ENCODE measurements around the gene DEPDC7.

DNA sequence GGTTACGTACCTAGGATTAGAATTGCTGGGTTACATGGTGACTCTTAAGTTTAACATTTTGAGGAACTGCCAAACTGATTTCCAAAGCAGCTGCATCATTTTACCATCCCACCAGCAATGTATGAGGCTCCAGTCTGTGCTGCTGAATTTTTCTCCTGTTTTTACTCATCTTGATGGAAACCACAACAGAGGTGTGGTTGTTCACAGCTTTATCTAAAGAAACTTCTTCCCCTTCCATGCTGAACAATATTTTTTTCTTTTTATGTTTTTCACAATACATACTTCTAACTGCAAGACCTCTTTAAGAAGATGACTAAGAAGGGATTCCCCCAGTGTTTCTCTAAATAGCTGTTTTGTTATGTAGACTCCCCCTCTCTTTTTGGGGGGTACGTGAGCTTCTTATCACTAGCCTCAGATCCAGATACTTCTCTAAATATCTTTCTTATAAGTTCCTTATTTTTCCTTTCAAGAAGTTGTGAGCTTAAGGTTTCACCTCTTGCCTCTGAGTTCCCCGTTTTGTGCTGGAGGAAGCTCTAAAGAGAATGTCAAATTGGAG is 47.7 kb downstream of the DEPDC7 start:
- TF ChIP-seq MYNN (tag by site-specific recombination; IDR thresholded peaks at IDR 0.05; ENCODE audit: borderline replicate concordance) = no peak
- TF ChIP-seq, protein P1, sequence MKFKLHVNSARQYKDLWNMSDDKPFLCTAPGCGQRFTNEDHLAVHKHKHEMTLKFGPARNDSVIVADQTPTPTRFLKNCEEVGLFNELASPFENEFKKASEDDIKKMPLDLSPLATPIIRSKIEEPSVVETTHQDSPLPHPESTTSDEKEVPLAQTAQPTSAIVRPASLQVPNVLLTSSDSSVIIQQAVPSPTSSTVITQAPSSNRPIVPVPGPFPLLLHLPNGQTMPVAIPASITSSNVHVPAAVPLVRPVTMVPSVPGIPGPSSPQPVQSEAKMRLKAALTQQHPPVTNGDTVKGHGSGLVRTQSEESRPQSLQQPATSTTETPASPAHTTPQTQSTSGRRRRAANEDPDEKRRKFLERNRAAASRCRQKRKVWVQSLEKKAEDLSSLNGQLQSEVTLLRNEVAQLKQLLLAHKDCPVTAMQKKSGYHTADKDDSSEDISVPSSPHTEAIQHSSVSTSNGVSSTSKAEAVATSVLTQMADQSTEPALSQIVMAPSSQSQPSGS (tag by site-specific recombination; IDR thresholded peaks at IDR 0.05; ENCODE audit: low read depth) = no peak
- TF ChIP-seq, protein P2, sequence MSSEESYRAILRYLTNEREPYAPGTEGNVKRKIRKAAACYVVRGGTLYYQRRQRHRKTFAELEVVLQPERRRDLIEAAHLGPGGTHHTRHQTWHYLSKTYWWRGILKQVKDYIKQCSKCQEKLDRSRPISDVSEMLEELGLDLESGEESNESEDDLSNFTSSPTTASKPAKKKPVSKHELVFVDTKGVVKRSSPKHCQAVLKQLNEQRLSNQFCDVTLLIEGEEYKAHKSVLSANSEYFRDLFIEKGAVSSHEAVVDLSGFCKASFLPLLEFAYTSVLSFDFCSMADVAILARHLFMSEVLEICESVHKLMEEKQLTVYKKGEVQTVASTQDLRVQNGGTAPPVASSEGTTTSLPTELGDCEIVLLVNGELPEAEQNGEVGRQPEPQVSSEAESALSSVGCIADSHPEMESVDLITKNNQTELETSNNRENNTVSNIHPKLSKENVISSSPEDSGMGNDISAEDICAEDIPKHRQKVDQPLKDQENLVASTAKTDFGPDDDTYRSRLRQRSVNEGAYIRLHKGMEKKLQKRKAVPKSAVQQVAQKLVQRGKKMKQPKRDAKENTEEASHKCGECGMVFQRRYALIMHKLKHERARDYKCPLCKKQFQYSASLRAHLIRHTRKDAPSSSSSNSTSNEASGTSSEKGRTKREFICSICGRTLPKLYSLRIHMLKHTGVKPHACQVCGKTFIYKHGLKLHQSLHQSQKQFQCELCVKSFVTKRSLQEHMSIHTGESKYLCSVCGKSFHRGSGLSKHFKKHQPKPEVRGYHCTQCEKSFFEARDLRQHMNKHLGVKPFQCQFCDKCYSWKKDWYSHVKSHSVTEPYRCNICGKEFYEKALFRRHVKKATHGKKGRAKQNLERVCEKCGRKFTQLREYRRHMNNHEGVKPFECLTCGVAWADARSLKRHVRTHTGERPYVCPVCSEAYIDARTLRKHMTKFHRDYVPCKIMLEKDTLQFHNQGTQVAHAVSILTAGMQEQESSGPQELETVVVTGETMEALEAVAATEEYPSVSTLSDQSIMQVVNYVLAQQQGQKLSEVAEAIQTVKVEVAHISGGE (tag by site-specific recombination; conservative IDR thresholded peaks at IDR 0.05; ENCODE audit: low read depth) = no peak
- no peak for TF ChIP-seq SALL2 (tag by site-specific recombination; IDR thresholded peaks at IDR 0.05; ENCODE audit: borderline replicate concordance)
- no peak for TF ChIP-seq CTCF (tag by site-specific recombination; IDR thresholded peaks at IDR 0.05)
- TF ChIP-seq, protein P3, sequence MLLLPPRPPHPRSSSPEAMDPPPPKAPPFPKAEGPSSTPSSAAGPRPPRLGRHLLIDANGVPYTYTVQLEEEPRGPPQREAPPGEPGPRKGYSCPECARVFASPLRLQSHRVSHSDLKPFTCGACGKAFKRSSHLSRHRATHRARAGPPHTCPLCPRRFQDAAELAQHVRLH (tag by site-specific recombination; IDR thresholded peaks at IDR 0.05) = no peak
- no peak for TF ChIP-seq ZNF623 (tag by site-specific recombination; IDR thresholded peaks at IDR 0.05)
